NCI-H748 treated with DMSO at 0.1 percent for 48 hours (cell line): ENCODE results near the gene LBR.
"Not testable (repeated sequence)": the region's sequence is repeated elsewhere in the genome, so short reads cannot be mapped to it uniquely, and the experiment has no call there.

ENCODE experiments used
- DNase-seq: peaks from one replicate; lab custom pipeline; 2025; lab: John Stamatoyannopoulos, UW

The LBR gene

DNA sequence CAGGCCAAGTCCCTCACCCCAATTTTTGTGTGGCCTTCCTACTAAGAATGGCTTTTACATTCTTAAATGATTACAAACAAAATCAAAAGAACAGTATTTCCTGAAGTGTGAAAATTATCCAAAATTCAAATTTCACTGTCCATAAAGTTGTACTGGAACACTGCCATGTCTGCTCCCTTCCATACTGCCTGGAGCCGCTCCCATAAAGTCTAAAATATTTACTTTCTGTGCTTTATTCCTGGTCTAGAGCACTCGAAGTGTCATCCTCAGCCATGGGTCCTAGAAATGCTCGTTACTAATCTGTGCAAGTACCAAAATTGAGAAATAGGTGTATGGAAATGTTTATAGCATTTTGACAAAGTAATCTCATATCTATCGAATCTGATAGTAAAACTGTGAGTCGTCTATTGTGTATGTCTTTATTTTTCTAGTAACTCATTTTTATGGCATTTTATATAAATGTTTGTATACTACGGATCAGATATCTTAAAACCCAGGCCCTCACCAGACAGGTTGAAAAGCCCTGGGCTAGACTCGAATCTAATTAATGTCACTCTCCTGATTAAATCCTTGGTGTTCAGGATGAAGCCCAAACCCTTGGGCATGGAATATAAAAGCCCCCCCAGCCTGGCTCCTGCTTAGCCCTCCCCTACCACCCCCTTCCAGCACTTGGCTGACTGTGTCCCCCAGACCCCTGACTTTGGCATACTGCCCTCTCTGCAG, 4.9 kb downstream of the LBR start:
- DNase-seq = no peak

DNA sequence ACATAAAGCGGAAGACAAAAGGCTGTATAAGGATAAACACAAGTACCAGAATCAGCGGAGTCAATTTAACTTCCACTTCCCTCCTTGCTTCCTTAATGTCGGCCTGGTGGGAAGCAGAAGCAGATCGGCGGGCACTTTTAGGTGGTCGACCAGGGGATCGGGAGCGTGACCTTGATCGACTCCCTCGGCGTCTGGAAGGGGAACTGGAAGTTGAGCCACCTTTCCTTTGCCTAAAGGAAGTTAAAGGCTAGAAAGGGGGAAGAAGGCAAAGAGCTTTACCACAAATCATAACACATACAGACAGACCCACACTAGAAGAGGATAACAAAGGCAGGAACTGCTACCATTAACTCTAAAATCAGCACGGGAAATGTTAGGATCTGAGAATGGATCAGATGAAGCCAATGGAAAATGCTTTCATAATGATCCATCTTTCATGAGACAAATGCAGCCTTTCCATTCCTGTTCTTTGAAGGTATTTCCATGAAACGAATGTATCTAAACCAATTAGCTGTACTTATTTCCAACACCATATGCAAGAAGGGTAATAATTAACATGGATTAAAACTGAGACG, 5.7 kb downstream of the LBR start:
- no peak for DNase-seq

DNA sequence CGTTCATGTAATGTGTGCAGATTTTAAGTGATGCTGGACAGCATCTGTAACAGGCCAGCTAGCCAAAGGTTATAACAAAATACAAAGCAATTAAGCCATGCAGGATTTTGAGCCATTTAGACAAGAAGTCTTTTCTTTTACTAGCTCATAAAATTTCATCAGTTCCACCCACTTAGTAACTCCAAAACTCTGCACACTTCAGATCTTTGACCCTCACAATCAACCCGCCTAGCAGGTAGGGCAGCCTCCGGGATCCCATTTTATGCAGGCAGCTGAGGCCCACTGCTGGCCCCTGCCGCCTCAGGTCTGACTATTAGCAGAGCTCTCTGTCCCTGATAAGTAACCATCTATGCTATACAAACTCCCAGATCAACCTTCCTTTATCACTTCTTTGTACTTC, 9.2 kb downstream of the LBR start:
- no peak for DNase-seq

DNA sequence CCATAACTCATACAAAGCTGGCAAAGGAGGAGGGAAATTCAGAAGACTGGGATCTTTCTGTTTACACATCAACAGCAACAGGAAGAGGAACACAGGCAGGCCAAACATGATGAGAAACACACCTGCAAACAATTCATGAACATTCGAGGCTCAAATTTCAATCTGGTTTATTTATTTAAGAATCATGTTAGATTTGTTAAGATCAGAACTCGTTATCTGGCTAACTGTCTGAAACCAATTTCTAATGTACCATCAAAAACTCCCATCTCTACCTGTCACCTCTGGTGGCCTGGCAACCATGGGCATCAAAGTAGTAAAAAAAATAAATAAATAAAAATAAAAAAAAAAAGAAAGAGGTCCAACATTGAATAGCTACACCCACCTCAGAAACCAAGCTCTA, 9.8 kb downstream of the LBR start:
- DNase-seq = no peak

DNA sequence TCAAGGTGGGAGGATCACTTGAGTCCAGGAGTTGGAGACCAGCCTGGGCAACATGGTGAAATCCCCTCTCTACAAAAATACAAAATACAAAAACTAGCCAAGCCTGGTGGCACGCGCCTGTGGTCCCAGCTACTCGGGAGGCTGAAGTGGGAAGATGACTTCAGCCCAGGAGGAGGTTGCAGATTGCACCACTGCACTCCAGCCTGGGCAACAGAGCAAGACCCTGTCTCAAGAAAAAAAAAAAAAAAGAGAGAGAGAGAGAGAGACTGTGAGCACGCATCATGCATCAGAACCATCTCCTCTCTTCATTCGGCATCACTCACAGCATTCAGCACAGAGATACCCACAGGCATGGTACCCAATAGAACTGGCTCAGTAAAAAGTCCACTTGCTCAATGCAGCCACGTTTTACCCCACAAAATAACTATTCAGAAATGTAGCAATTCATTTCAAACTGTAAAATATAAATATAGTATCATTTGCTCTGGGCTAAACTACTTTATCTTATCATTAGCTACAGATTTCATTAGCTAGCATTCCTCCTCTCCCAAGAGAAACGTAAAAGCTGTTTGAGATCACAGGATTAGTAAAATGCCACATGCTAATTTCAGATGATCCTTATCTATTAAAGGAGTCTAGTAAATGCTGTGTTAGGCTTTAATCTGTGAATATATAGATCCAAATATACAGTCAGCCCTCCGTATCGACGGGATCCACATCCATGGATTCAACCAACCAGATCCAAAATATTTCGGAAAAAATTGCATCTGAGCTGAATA, 11.7 kb downstream of the LBR start:
- DNase-seq = no peak

DNA sequence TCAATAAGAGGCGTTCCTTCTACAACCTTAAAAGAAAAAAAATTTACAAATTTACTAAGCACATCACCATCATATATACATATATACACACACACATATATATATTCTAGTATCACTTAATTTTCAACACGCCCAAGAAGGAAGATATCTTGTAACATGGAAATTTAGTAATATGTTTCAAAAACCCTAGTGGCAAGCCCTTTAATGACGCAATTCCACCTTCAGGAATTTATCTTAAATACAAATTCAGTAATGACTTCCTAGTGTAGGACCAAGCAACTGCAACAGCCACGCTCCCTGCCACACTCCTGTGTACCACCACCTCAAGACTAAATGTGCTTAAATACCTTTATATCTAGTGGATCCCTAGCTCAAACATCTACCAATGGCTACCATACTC, 12.5 kb downstream of the LBR start:
- no peak for DNase-seq

DNA sequence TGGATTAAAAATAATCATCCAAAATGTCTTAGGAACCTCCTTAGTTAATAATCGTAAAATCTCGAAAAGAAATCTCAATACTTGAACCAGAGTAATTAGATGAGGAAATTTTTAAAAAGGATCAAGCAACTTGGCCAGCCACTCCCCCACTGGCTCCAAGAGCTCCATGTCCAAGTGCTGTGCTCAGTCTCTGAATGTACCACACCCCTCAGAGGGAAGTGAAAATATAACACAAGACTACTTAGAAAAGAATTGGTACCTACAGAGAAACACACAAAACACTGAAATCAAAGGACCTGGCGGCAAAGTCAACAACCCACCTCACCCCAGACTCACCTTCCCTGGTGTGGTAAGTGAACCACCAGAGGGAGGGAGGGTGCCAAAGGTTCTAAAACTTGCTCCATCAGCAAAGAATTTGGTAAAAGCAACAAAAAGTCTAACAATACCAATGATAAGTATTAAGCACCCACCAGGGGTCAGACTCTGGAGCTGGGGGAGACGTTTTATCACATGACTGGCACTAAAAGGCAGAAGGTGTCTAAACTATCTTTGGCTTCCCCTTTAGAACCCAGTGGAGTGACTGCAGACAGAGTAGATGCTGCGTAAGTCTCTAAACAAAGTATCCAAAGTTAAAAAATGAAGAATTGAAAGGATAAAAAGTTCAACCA, 14.0 kb downstream of the LBR start:
- DNase-seq = no peak

DNA sequence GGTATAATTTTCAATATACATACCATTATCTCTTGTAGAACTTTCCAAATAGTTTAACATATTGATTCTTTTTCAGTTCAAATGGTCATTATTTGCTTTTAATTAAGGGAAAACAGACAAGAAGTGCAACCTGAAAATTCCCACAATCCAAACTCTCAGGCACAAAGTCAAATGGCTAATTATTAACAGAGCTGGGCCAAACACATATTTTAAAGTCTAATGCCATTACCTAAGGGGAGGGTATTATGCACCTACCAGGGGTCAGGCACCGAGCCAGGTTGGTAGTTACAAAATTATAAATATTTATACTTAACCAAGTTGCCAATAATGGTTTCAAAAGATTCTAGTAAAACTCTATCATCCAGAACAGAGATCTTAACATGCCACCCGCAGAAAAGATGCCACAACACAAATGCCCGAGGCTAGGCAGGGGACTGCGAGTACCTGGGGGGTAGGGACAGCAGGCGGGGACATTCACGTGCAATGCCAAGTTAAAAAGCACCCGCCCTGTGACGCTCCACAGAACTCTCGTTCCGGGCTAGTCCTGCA, 15.0 kb downstream of the LBR start:
- DNase-seq = no peak

DNA sequence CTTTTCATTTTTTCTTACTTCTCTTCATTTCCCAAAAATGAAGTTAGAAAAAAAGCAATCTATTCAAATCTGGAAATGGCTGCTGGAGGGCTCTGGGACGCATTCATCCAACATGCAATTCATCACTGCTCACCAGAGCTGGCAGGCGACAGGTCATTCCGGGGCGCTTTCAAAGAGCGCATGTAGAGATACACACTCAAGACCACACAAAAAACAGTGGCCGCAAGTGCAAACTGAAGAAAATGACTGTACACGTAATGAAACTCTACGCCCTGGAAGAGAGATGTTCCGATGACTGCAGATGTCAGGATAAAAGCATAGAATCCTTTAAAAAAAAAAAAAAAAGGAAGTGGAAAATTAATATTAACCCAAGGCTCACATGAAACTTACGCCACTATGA, 15.5 kb downstream of the LBR start:
- DNase-seq = no peak

DNA sequence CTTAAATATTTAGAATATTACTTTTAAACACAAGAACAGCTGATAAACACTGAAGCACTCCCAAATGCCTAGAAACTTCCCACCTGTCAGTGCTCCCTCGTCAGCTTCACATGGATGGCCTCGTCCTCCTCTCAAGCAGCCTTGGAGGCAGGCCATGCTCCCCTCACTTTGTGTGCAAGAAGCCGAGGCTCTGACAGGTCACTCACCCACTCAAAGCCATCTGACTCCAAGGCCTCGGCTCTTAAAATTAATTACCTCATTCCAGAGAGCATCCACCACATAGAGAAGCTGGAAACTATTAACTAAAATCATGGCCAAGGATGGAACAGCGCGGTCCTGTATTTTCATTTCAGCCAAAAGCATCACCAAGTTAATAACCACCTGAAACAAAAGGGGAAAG, 17.8 kb downstream of the LBR start:
- no peak for DNase-seq

DNA sequence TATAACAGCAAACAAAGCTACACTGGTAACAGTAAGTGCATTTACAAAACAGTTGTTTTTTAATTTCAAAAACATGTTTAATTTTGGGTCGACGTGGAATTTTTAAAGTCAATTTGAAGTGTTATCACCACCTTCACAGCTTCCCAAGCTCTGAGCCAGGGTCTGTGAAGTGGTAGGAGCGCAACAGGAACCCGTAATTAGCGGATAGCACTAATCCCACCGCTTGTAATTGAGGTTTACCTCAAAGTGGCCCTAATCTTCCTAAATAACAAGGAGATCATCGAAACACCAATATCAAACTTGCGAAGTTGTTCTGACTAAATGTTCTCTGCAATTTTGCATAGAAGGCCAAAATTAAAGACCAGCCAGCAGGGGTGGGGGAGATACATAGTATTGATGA, 18.8 kb downstream of the LBR start:
- no peak for DNase-seq

DNA sequence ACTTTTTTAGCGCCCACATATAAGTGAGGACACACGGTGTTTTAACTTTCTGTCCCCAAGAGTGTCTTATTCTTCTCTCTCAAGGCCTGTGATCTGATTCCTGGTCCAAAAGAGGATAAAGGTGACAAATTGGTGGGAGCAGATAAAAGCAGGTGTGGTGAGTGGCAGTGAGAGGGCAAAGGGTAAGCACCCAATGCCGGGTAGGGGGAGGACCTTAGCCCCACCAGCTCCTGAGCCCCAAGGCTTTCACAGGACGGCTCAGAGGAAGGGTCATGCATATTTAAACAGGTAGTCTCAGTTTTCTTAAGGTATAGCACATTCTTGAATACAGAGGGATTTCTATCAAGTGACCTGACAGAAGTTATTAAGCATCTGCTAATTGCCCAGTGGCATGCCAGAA, 19.6 kb downstream of the LBR start:
- no peak for DNase-seq

DNA sequence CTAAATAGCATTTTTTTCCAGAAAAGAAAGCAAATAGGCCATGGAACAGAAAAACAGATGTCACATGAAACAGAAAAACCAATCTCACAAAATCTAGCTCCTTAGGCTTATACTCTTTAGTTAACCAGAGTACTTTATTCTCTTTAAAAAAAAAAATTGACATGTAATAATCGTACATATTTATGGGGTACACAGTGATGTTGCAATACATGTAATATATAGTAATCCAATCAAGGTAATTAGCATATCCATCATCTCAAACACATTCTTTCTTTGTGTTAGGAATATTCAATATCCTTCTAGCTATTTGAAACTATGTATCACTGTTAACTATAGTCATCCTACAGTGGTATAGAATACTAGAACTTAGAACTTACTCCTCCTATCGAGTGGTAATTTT, 20.1 kb downstream of the LBR start:
- no peak for DNase-seq

DNA sequence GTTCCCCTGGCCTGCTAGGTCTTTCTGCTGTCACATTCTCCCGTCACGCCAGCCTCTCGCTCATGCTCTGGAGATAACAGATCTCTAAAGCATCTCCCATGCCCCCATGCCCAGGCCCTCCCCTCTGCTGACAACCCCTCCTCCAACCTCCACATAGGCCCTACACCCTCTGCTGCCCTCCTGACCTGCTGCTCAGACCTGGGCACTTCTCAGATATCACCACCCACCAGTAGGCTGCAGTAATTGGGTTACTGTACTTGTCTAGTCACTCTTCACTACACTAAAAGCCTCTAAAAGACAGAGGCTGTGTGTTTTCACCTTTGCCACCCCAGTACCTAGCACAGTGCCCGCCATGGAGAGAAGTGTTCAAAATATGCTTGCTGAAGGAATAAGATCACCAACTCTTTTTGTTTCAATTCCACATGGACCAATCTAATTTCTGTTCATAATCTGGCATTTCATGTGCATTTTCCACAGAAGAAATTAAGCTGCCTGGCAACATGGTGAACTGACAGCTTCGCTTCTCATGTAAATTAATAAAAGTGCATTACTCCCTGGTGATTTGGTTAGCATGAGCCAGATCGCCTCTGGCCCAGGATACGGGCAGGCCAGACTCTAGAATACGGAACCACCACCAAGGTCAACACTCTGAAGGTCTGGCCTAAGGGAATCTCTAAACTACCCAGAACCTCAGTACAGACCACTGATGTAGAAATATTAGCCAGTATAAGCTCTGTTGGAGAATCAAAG, 20.7 kb downstream of the LBR start:
- DNase-seq = no peak

DNA sequence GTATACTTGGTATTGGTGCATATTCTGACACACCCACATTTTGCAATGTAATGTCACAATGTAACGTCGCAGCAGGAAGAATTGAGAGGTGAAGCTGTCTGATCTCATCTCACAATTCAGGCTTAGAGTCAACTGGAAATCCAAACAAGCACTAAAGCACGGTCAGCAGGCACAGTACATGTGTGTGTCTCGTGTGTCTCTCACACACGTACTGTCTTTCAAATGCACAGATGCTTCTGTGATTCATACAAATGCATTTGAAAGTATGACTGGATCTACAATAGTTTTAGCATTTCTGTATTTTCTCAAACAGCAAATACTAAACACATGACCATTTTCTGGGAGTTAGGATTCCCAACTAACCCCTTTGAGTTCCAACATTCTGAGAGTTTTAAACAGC, 26.9 kb downstream of the LBR start:
- DNase-seq = no peak

DNA sequence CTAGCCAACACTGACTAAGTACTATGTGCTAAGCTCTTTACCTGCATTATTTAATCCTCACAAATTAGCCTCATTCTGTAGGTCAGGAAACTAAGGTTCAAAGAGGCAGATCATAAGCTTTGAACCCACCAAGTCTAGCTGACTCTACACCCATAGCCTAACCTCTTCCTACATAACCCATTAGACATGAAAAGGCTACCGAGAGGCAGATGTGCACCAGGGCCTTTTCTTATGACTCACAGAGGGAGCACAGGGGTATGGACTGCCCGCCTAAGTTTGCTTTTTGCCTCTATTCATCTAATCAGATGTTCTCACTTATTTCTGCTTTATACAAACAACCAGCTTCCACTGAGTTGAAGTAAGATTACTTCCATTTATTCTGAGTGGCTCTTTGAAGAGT, 31.5 kb downstream of the LBR start:
- DNase-seq = no peak

DNA sequence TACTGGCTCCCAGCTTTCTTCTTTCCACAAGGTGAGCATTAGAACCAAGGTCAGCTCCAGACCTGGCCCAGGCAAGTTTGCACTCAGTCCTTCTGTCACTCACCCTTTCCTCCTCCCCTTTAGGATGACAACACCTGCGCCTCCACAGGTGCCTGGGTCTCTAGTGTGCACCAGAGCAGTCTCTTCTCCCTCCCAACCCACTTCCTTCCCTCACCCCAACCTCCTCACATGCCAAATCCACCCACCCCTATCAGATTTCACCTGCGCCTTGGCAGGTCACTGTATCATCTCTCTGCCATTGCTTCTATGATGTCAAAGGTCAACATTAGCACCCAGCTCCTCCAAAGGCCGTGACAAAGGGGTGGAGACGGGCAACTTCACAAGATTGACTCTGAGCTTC, 38.0 kb downstream of the LBR start:
- DNase-seq = no peak

DNA sequence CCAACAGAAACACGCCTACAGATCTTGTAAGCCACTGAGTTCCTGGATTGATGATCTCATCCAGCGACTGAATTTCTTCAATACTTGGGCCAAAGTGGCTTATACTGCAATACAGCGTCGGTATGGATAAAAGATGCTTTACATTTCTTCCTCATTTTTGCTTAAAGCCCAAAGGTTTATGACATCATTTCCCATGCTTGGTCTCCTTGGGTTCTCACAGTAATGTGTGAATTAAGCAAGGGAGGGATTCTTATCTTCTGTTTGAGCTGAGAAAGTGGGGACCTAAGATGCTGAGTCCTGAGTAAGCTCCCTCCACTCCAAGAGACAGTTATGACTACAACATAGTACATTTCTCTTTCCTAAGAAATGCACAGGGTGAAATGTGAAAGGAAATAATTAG, 39.5 kb downstream of the LBR start:
- no peak for DNase-seq

DNA sequence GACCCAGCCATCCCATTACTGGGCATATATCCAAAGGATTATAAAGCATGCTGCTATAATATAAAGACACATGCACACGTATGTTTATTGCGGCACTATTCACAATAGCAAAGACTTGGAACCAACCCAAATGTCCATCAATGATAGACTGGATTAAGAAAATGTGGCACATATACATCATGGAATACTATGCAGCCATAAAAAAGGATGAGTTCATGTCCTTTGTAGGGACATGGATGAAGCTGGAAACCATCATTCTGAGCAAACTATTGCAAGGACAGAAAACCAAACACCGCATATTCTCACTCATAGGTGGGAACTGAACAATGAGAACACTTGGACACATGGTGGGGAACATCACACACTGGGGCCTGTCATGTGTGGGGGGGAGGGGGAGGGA, 41.0 kb downstream of the LBR start:
- not testable (repeated sequence) for DNase-seq

DNA sequence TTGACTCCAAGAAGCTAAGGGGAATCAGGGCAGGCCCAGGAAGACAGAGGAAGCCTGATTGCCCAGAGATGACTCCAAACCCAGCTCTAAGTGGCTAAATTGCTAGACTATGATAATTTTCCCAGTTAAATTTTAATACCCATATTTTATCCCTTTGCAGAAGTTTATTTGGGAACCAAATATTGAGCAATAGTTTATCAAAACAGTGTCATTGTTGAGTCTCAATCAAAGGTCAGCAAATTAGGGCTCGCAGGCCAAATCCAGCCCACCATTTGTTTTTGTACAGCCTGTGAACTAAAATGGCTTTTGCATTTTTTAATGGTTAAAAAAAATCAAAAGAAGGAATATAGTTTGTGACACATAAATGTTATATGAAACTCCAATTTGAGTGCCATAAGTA, 47.1 kb downstream of the LBR start:
- no peak for DNase-seq

DNA sequence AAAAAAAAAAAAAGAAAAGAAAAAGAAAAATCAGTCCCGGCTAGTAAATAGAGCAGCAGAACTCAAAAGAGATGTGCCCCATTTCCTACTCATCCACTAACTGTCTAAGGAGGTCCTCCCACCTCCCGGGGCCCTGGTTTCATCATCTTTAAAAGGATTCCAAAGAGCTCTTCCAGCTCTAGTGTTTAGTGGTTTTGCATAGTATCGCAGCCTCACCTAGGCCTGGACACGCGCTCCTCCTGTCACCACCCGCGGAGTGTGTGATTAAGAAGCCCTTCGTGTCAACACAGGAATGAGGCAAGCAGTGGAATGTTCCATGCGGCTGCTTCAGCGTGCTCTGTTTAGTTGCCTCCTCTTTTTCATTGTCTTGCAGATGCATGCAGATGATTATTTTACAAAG, 49.0 kb downstream of the LBR start:
- no peak for DNase-seq

DNA sequence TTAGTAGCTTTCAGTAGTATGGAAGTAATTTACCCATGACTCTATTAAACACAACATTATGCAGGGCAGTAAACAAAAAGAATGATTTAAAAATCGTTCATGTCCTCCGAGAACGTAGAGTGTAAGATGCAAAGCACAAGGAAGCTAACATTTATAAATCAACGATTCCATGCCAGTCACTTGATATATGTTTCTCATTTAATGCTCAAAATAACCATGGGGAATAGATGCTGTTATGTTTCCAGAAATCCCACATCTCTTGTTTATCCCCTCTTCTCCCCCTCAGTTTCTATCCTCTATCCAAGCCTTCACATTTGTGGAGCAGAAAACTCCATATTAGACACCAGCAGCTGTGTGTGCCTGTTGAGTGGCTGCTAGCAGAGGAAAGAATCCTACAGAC, 52.8 kb downstream of the LBR start:
- DNase-seq = no peak
